DMS 273 (cell line): Measurements from ENCODE around the gene ZFHX3.
"Not testable (repeated sequence)": the region's sequence is repeated elsewhere in the genome, so short reads cannot be mapped to it uniquely, and the experiment has no call there.

Experiments
- DNase-seq: peaks from one replicate; lab custom pipeline; 2025; ENCODE audit not compliant: unreplicated experiment; lab: John Stamatoyannopoulos, UW

The ZFHX3 gene

GRCh38 chr16:73023752-73024570 lies 24.0 kb downstream of the ZFHX3 start:
- DNase-seq = peak; percentile 32

- DNase-seq = no peak
These were observed 24.6 kb downstream of the ZFHX3 start for GRCh38 chr16:73023320-73023719.

- peak; percentile 27 for DNase-seq
These were observed 25.4 kb downstream of the ZFHX3 start for GRCh38 chr16:73022534-73022933.

GRCh38 chr16:73021866-73022495 lies 25.9 kb downstream of the ZFHX3 start:
- peak; percentile 31 for DNase-seq

GRCh38 chr16:73020409-73020884 lies 27.5 kb downstream of the ZFHX3 start:
- DNase-seq = peak; percentile 93

GRCh38 chr16:73019457-73020362 lies 28.2 kb downstream of the ZFHX3 start:
- peak; percentile 54 for DNase-seq

GRCh38 chr16:73018821-73019456 lies 29.0 kb downstream of the ZFHX3 start:
- DNase-seq = no peak

- no peak for DNase-seq
These were observed 30.6 kb downstream of the ZFHX3 start for GRCh38 chr16:73017321-73017720.

GRCh38 chr16:73016488-73016830 lies 31.5 kb downstream of the ZFHX3 start:
- no peak for DNase-seq

- no peak for DNase-seq
These were observed 32.1 kb downstream of the ZFHX3 start for GRCh38 chr16:73015612-73016487.

- DNase-seq = no peak
These were observed 33.2 kb downstream of the ZFHX3 start for GRCh38 chr16:73014768-73015167.

GRCh38 chr16:73013974-73014373 lies 34.0 kb downstream of the ZFHX3 start:
- DNase-seq = no peak

- no peak for DNase-seq
These were observed 35.6 kb downstream of the ZFHX3 start for GRCh38 chr16:73012341-73012740.

- DNase-seq = no peak
These were observed 36.0 kb downstream of the ZFHX3 start for GRCh38 chr16:73011926-73012325.

- no peak for DNase-seq
These were observed 37.7 kb downstream of the ZFHX3 start for GRCh38 chr16:73010150-73010676.

GRCh38 chr16:73009710-73010109 lies 38.2 kb downstream of the ZFHX3 start:
- not testable (repeated sequence) for DNase-seq

GRCh38 chr16:73006026-73006425 lies 41.9 kb downstream of the ZFHX3 start:
- DNase-seq = no peak

GRCh38 chr16:73002866-73003265 lies 45.1 kb downstream of the ZFHX3 start:
- DNase-seq = no peak

GRCh38 chr16:73000907-73001521 lies 46.9 kb downstream of the ZFHX3 start:
- DNase-seq = no peak
